K562 (cell line): ENCODE measurements around the gene HSD17B10. TPM values are rescaled to one million over a fixed set of nuclear protein-coding genes. Genes with fewer than 3 reads are reported as not detected.

Experiments used
- ATAC-seq: fragments of 200-7000 bp; cut with Tn5 transposase; 3 replicates; pipeline ENCODE4 v1.9.1; 2020; ENCODE audit warnings: moderate library complexity
- BruUV-seq: library from RNA; stranded (reverse); fragments of 400-500 nt; replicated peaks from 2 replicates; lab custom pipeline; 2021; lab: Mats Ljungman, UMichigan
- CTCF ChIA-PET: fragments of 300-600 bp; formaldehyde crosslinking; extraction: SDS; loops from one replicate; lab custom pipeline; 2021; ENCODE audit warnings: low intra/inter-chr PET ratio; lab: Yijun Ruan, JAX
- POLR2A ChIA-PET: fragments of 300-600, 350-650 bp; sonication (Branson Sonifier 250); formaldehyde crosslinking; extraction: SDS; loops from one replicate; lab custom pipeline; 2021; ENCODE audit warnings: antibody characterized with exemption, inconsistent platforms; lab: Yijun Ruan, JAX
- DNase-seq, 4 experiments: peaks; one replicate each; pipeline versions ENCODE4 v3.0.0 to v3.0.0-alpha.2; 2011 to 2018; ENCODE audit warnings: low spot score in 3 of 4, mixed read lengths in 3 of 4; ENCODE audit errors: extremely low read depth in 1 of 4
- FAIRE-seq: peaks from 2 replicates; lab custom pipeline; 2011; peaks lifted over from hg19 to GRCh38; lab: Jason Lieb, UNC
- H2AFZ ChIP-seq: 2 replicates; pipeline ENCODE4 v1.6.0; 2011; ENCODE audit warnings: low read depth, low read length, control low read depth, inconsistent platforms
- H3K27ac ChIP-seq: fragments of 200-600 bp; 3 replicates; pipeline ENCODE4 v1.8.0; 2011; ENCODE audit warnings: low read depth, mild to moderate bottlenecking, control low read depth, inconsistent platforms, low read length, moderate library complexity, mixed read lengths; ENCODE audit errors: extremely low read depth
- H3K27me3 ChIP-seq, 2 experiments: fragments of 300-600 bp in 1 of 2; 2 replicates in 1 of 2; 3 replicates in 1 of 2; pipeline versions ENCODE4 v1.6.0 to v1.8.0; 2011; ENCODE audit warnings: inconsistent platforms in 2 of 2, low read length in 2 of 2, mild to moderate bottlenecking in 1 of 2, mixed read lengths in 1 of 2, moderate library complexity in 1 of 2; ENCODE audit not compliant: control insufficient read depth in 2 of 2, insufficient read depth in 2 of 2
- H3K36me3 ChIP-seq: fragments of 300-600 bp; 3 replicates; pipeline ENCODE4 v1.8.0; 2011; ENCODE audit warnings: mild to moderate bottlenecking, low read length, inconsistent platforms; ENCODE audit not compliant: control insufficient read depth, insufficient read depth
- H3K4me1 ChIP-seq, 2 experiments: fragments of 200-600 bp in 1 of 2; replicated peaks in 1 of 2; 2 replicates in 1 of 2; 3 replicates in 1 of 2; pipeline versions ENCODE4 v1.5.1 to v1.8.0; 2011; ENCODE audit warnings: inconsistent platforms in 2 of 2, low read length in 2 of 2, mild to moderate bottlenecking in 1 of 2, mixed read lengths in 1 of 2, moderate library complexity in 1 of 2; ENCODE audit not compliant: control insufficient read depth in 2 of 2, insufficient read depth in 2 of 2
- H3K4me2 ChIP-seq: 2 replicates; pipeline ENCODE4 v1.6.1; 2011; ENCODE audit warnings: low read length, control low read depth, inconsistent platforms, mixed read lengths; ENCODE audit not compliant: insufficient read depth
- H3K4me3 ChIP-seq: fragments of 200-600 bp; sonication (generic), shearing (Covaris generic); 2 replicates; pipeline ENCODE4 v1.5.1; 2016; ENCODE audit warnings: control low read depth, inconsistent platforms
- H3K79me2 ChIP-seq: fragments of 200-600 bp; 3 replicates; pipeline ENCODE4 v1.8.0; 2011; ENCODE audit warnings: low read length, inconsistent platforms; ENCODE audit not compliant: control insufficient read depth, insufficient read depth
- H3K9ac ChIP-seq, 2 experiments: 2 replicates each; pipeline versions ENCODE4 v1.6.0 to v1.6.1; 2011; ENCODE audit warnings: low read depth in 2 of 2, low read length in 2 of 2, control low read depth in 1 of 2, inconsistent platforms in 1 of 2, mild to moderate bottlenecking in 1 of 2, mixed read lengths in 1 of 2; ENCODE audit not compliant: insufficient read depth in 1 of 2
- H3K9me1 ChIP-seq: one replicate; pipeline ENCODE4 v1.6.0; 2011; ENCODE audit warnings: inconsistent platforms, mild to moderate bottlenecking, low read length, moderate library complexity; ENCODE audit not compliant: control insufficient read depth, insufficient read depth
- H3K9me3 ChIP-seq: replicated peaks from 2 replicates; pipeline ENCODE4 v1.5.1; 2011; ENCODE audit warnings: low read depth, low read length, inconsistent platforms; ENCODE audit not compliant: control insufficient read depth, insufficient read depth
- H4K20me1 ChIP-seq: replicated peaks from 2 replicates; pipeline ENCODE4 v1.6.1; 2011; ENCODE audit warnings: low read length, inconsistent platforms, mixed read lengths; ENCODE audit not compliant: control insufficient read depth, insufficient read depth
- HNRNPLL ChIP-seq: fragments of 200-400 bp; formaldehyde crosslinking; IDR thresholded peaks from 2 replicates; pipeline ENCODE4 v1.6.1; 2017; ENCODE audit warnings: low read length, low read depth, mild to moderate bottlenecking; ENCODE audit not compliant: poor library complexity, severe bottlenecking
- NRF1 ChIP-seq, 2 experiments: fragments of 450-650 bp; IDR thresholded peaks in 1 of 2; conservative IDR thresholded peaks in 1 of 2; 2 replicates each; pipeline ENCODE4 v1.6.1; 2014; ENCODE audit warnings: mild to moderate bottlenecking in 2 of 2
- PHB ChIP-seq: fragments of 250-450 bp; sonication (Bioruptor Pico); IDR thresholded peaks from 2 replicates; pipeline ENCODE4 v1.5.0; 2021
- ZBTB40 ChIP-seq, 2 experiments: fragments of 450-650 bp in 1 of 2; sonication (generic) in 1 of 2; formaldehyde crosslinking in 1 of 2; IDR thresholded peaks; 2 replicates each; pipeline versions ENCODE4 v1.7.1 to v1.9.0; 2016 to 2022; ENCODE audit warnings: inconsistent platforms in 1 of 2, mild to moderate bottlenecking in 1 of 2, missing genetic modification reagents in 1 of 2
- ZMIZ1 ChIP-seq, 2 experiments: fragments of 150-350 bp in 1 of 2; IDR thresholded peaks; 2 replicates each; pipeline ENCODE4 v1.6.1; 2012 to 2016; ENCODE audit warnings: low read depth in 2 of 2, low read length in 2 of 2, mild to moderate bottlenecking in 1 of 2, moderate library complexity in 1 of 2
- ZNF507 ChIP-seq: conservative IDR thresholded peaks from 2 replicates; pipeline ENCODE4 v1.6.1; 2017; ENCODE audit warnings: missing genetic modification characterization, missing compliant biosample characterization
- WGBS: fragments of 100-300 bp; shearing (Covaris generic); methylation state at CpG from one replicate; pipeline ENCODE4 v1.1.6; 2016; ENCODE audit warnings: low coverage, mixed read lengths; ENCODE audit not compliant: insufficient coverage; ENCODE audit errors: missing lambda C conversion rate; 5-methylcytosine and 5-hydroxymethylcytosine counted together
- in situ Hi-C: fragments of 300-500 bp; cut with MboI; formaldehyde crosslinking; loops from 4 replicates; pipeline ENCODE4 v1.15.0; 2018; ENCODE audit warnings: inconsistent platforms, mixed read lengths
- intact Hi-C: fragments of 100-400 bp; cut with micrococcal nuclease; formaldehyde crosslinking; loops from 2 replicates; pipeline ENCODE4 v1.14.2; 2022
- polyA plus RNA-seq, 8 experiments: library from polyadenylated mRNA; depleted of rRNA in 4 of 8; stranded (reverse) in 5 of 8; unstranded in 3 of 8; fragments of >200 nt; fragmentation: Nextera tagmentation in 2 of 8; fragmentation: Illumina TruSeq in 1 of 8; extraction: Ambion mirVana in 2 of 8; extraction: Trizol in 1 of 8; gene quantifications; 2 replicates each; pipeline versions ENCODE4 v1.2.1 to v1.2.3, GENCODE V29; 2011 to 2014; ENCODE audit warnings: inconsistent platforms in 1 of 8, missing spikeins in 1 of 8
- total RNA-seq, 7 experiments: library from RNA; depleted of rRNA in 6 of 7; stranded (reverse); fragments of >200 nt in 6 of 7; fragmentation: Illumina TruSeq in 2 of 7; extraction: Trizol in 2 of 7; gene quantifications; 2 replicates each; pipeline versions ENCODE4 v1.2.1 to v1.2.3, GENCODE V29; 2011 to 2021; ENCODE audit warnings: low replicate concordance in 1 of 7

Gene HSD17B10
- total and polyA plus RNA-seq, 9 of the 15 experiments (the other 6 are each of a cell fraction or from before 2014, with no cell fraction given) = 45.3 to 221 (median 186) TPM

GRCh38 chrX:53422861-53423306, 11.3 kb downstream of the HSD17B10 start, which contains the start of gene RIBC1:
RIBC1 (plus strand) TSS chrX:53422873; CDS start chrX:53426277, 3,404 bp downstream.
- Histone ChIP-seq H4K20me1 (peaks cover 19% of the 10 kb centered on the region), H3K27ac (peak within 1 kb of the TSS; percentile 100), H2AFZ (peak within 1 kb of the TSS; percentile 95), H3K79me2 (peaks cover 45% of the 10 kb centered on the region), H3K9ac (peak within 1 kb of the TSS; percentile 100), H3K4me2 (peak within 1 kb of the TSS; percentile 94), H3K9me3 (no peaks in the 10 kb centered on the region), H3K36me3 (peaks cover 25% of the 10 kb centered on the region), H3K4me3 (peak within 1 kb of the TSS; percentile 90), H3K4me1 (peaks cover 4 to 9% of the 10 kb centered on the region in 2 experiments; a peak in 4 of 5 replicates), H3K9me1 (no peaks in the 10 kb centered on the region), H3K27me3 (no peaks in the 10 kb centered on the region)
- in situ Hi-C loops (no loop called here), intact Hi-C loops (no loop called here)
- 5% methylated on average over 8 of the region's 17 CpGs for WGBS
- BruUV-seq = no TSS peak
- FAIRE-seq (no peak), DNase-seq (peak in 1 of 4 experiments; percentile 23), ATAC-seq (peak; percentile 1; the same call in 1 of the 3 replicates)
- ChIA-PET CTCF (no interaction called here), POLR2A (interaction anchor here (0.7 to 4.1 kb wide), 27 partner anchors 10 to 395 kb away, joined by 3 to 37 read pairs (median 4); partner anchors contain the start of gene HSD17B10)
- TF ChIP-seq ZNF507 (tag) (no peak), HNRNPLL (peak; percentile 7), NRF1 (conservative IDR thresholded peaks at IDR 0.05 in 1 of 2, IDR thresholded peaks at IDR 0.05 in 1 of 2) (peak; percentile 59 to 66; a peak in 3 of 4 replicates), PHB (no peak), ZMIZ1 (IDR thresholded peaks at IDR 0.05; ENCODE audit: low read depth in 2 of 2, low read length in 2 of 2) (no peak), ZBTB40 (IDR thresholded peaks at IDR 0.05) (0 out of 2 replicates have a peak, but pooled peaks have one; percentile 6), ZBTB40 (CRISPR knock-in tag; IDR thresholded peaks at IDR 0.05) (no peak)
